PC-3 (cell line): ENCODE measurements around the gene POLR2J.
"Not testable (repeated sequence)": the region's sequence is repeated elsewhere in the genome, so short reads cannot be mapped to it uniquely, and the experiment has no call there.

Experiments used
- CTCF ChIP-seq: fragments of 300-600 bp; sonication (generic); conservative IDR thresholded peaks from 2 replicates; pipeline ENCODE4 v1.5.1; 2017; ENCODE audit warnings: antibody characterized with exemption, low read depth, mild to moderate bottlenecking, low read length
- EZH2 ChIP-seq: fragments of 300-600 bp; sonication (generic); IDR thresholded peaks from one replicate; pipeline ENCODE4 v1.6.1; 2017; ENCODE audit warnings: antibody characterized with exemption, mild to moderate bottlenecking, low read length; ENCODE audit not compliant: unreplicated experiment
- EZH2phosphoT487 ChIP-seq: fragments of 300-600 bp; sonication (generic); IDR thresholded peaks from 2 replicates; pipeline ENCODE4 v1.6.1; 2018; ENCODE audit warnings: mild to moderate bottlenecking, antibody characterized with exemption, low read length, borderline replicate concordance

- TF ChIP-seq CTCF, EZH2, EZH2phosphoT487: not testable (repeated sequence)
Measured at GRCh38 chr7:102490529-102491075, 11.9 kb upstream of the POLR2J start.
